COLO668 (cell line): ENCODE data around the gene BHMT2.

ENCODE experiments used
- DNase-seq: peaks from one replicate; lab custom pipeline; 2025; ENCODE audit not compliant: unreplicated experiment; lab: John Stamatoyannopoulos, UW

BHMT2 gene

GRCh38 chr5:79059674-79060073, 9.9 kb upstream of the BHMT2 start:
- DNase-seq: no peak

DNA sequence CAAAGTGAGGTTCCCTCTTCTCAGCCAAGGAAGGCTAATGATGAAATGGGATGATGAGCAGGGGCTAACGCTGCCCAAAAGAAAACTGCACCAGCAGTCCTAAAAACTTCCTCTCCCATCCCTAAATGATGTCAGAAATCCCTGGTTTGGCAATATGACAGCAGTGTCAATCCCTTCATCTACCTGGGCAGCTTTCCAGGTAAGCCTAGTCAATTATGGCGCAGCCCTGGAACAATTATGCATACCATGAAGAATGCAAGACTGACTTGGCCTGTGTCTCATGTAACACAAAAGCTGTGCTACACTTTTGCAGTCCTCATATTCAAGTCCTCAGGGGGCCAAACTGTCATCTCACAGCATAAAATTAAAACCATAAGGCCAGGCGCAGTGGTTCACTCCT, 7.1 kb upstream of the BHMT2 start:
- no peak for DNase-seq

DNA sequence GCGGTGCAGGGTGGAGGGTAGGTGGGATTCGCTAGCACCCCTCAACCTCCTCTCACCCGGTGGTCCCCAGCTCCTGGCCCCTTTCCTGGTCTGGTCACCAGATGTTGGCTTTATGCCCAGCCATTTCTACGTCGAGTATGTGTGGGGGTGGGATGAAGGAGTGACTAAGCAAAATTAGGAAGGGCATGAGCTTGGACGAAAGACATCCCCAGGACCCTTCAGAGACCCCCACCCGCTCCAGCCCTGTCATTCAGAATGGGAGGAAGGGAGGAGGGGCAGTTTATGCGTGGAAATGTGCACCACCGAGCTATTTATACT, 742 bp downstream of the BHMT2 start:
- DNase-seq: no peak

GRCh38 chr5:79074641-79075040, 5.1 kb downstream of the BHMT2 start:
- DNase-seq: no peak

DNA sequence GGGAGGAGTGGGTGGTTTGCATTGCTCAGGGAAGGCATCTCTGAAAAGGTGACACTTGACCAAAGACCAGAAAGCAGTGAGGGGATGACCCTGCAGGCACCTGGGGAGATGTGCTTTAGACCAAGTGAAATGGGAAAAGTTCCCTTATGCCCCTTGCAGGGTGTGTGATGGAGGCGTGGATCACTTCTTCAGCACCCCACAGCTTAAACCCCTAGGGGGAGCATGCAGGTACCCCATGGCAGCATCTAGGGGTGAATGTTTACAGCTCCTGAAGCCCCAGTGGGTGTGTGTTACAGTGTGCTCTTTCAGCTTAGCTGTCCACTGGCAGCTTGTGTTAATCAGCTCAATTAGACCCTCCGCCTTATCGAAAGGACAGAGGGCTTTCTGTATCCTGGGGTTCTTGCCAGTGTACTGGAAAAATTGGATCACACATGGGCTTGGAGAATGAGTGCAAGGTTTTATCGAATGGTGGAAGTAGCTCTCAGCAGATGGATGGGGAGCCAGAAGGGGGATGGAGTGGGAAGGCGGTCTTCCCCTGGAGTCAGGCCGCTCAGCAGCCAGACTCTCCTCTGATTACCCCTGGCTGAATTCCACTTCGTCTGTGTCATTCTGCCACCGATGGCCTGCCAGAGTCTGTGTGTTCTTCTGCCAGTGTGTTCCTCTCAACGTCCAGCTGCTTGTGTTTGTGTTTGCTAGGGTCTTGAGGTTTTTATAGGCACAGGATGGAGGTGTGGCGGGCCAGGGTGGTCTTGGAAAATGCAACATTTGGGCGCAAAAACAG, 6.3 kb downstream of the BHMT2 start:
- no peak for DNase-seq

- DNase-seq: no peak
Measured at GRCh38 chr5:79076819-79077218, 7.3 kb downstream of the BHMT2 start.

- no peak for DNase-seq
Measured at GRCh38 chr5:79077680-79078365, 8.3 kb downstream of the BHMT2 start.

DNA sequence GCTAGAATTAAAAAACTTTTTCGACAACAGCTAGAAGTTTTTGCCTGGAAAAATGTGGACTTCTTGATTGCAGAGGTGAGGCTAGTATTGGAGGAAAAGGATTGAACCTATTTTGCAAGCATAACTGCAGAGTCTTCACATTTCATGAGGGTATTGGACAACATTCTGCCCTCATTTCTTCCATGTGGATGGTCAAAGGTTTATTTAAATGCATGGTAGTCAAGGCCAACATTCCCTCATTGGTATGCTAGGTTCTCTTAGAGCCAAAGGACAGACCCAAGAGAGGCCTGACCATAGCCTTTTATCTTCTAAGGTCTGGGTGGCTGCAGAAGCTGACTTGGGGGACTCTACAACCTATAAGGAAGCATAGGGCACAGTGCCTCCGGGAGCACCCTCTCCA, 11.2 kb downstream of the BHMT2 start:
- no peak for DNase-seq

GRCh38 chr5:79081779-79082178, 12.2 kb downstream of the BHMT2 start:
- no peak for DNase-seq

GRCh38 chr5:79086116-79086515, 16.5 kb downstream of the BHMT2 start:
- DNase-seq: no peak

- DNase-seq: no peak
Measured at GRCh38 chr5:79088507-79088906, 18.9 kb downstream of the BHMT2 start.

- DNase-seq: no peak
Measured at GRCh38 chr5:79091064-79091463, 21.5 kb downstream of the BHMT2 start.

DNA sequence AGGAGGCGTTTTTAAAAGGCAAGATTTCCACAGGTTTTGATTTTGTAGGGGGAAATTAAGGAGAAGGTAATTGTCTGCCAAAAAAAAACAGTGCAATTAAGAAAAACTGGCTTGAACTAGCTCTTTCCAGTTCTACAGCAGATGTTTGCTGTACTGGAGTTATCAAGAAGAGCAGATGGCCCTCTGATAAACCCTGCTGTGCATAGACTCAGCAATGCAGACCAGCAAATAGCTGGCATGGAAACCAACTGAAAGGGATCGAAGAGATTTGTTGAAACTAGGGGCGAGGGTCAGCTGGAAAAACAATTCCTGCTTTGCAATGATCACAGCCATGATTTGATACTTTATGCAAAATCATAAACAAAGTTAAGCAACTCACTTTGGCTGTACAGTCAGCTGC, 24.2 kb downstream of the BHMT2 start:
- DNase-seq: peak; percentile 29

- DNase-seq: no peak
Measured at GRCh38 chr5:79105868-79106267, 36.3 kb downstream of the BHMT2 start.

DNA sequence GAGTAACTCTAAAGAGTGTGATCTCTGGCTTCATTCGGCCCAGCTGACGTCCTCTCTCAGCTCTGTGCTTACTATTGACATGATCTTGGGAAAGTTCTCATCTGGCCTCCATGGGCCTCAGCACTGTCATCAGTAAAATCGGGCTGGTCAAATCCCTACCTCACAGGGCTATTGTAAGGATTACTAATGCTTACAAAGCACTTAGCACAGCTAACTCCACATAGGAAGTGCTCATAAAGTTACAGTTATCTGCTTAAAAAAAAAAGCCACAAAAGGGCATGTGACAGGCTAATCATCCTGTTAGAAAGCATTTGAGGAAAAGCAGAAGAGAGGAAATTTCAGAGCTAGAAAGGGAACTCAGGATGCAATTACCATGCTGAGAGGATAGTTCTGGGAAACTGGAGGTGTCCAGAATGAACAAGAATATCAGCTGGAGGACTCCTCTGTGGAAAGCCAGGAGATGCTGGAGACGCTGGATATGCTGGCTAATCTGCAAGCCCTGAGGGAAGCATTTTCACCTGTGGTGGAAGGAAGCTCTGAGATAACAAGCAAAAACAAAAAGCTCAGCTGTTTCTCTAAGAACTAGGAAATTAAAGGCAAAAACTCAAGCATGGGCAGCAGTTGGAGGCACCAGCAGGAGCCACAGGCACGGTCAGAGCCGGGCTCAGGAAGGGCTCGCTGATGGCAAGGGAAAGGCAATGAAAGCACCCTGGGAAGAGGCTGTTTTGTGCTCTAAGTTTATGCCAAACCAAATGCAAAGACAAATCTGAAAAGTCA, 37.6 kb downstream of the BHMT2 start:
- DNase-seq: no peak

- no peak for DNase-seq
Measured at GRCh38 chr5:79108086-79108485, 38.5 kb downstream of the BHMT2 start.

DNA sequence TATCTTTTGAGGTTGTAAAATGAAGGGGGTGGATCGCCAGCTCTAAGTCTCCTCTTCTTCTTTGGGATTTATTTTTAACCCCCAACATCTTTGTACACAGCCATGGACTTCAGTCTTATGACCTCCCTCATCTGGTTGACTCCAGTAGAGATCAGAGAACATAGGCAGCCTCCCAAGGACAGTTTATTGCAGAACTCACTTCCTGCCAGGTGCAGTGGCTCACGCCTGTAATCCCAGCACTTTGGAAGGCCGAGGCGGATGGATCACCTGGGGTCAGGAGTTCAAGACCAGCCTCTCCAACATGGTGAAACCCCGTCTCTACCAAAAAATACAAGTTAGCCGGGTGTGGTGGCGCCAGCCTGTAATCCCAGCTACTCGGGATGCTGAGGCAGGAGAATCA, 39.2 kb downstream of the BHMT2 start:
- no peak for DNase-seq

DNA sequence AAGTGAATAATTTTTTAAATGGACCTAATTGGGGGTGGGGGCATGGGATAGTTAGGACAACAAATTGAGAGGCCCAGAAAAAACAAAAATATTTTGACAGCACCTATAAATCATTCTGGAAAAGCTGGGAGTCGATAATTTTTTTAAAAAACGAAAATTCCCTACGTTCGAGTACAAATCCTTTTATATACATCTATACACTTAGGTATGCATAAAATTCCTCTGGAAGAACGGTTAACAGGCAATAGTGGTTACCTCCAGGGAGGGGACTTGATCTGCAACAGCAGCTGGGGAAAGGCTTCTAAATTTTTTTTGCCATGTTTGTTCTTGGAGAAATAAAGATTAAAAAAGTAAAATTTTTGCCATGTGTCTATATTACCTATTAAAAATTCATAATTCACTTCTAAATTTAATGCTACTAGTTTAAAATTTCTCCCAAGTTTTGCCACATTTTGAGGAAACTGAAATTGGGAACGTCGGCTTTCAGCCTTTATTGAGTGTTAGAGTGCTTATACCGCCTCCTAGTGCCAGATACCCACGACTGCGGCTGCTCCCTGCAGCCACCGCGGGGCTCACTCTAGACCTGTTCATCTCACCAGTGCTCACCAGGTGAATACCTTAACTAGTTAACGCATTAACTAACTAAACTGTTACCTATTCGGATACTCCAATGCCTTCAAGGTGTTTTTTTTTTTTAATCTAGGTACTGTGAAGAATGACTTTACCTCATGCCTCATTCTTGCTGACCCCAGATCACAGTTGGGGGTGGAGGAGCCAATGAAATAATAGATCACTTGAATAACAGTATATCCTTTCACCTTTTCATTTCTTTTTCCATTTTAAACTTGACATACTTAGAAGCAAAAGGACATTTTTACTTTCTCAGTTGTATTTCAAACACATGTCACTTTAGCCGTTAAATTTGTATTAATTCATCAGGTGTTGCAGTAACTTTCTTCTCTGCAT, 40.2 kb downstream of the BHMT2 start:
- no peak for DNase-seq

- no peak for DNase-seq
Measured at GRCh38 chr5:79111387-79111959, 41.9 kb downstream of the BHMT2 start, which contains the start of gene BHMT. Gene BHMT (plus strand): TSS chr5:79111809. CDS start chr5:79111886, 77 bp downstream.

- DNase-seq: no peak
Measured at GRCh38 chr5:79111960-79112702, 42.6 kb downstream of the BHMT2 start.
